IMR-90 (cell line): ENCODE results near the gene PTGDR2.

Source experiments
- BHLHE40 ChIP-seq: fragments of 150-350 bp; IDR thresholded peaks from 2 replicates; pipeline ENCODE4 v1.6.1; 2016; ENCODE audit warnings: mild to moderate bottlenecking, low read depth, low read length
- CEBPB ChIP-seq: IDR thresholded peaks from 2 replicates; pipeline ENCODE4 v1.6.1; 2012; ENCODE audit warnings: low read depth, low read length, improper control_type of control experiment
- FOS ChIP-seq: fragments of 150-350 bp; IDR thresholded peaks from 2 replicates; pipeline ENCODE4 v1.6.1; 2016; ENCODE audit warnings: low read depth, low read length
- MAFK ChIP-seq: IDR thresholded peaks from 2 replicates; pipeline ENCODE4 v1.6.1; 2012; ENCODE audit warnings: low read depth, low read length, improper control_type of control experiment
- MXI1 ChIP-seq: IDR thresholded peaks from 2 replicates; pipeline ENCODE4 v1.6.1; 2012; ENCODE audit warnings: low read depth, mild to moderate bottlenecking, low read length, moderate library complexity, borderline replicate concordance
- POLR2A ChIP-seq: IDR thresholded peaks from 2 replicates; pipeline ENCODE4 v1.6.1; 2012; ENCODE audit warnings: mild to moderate bottlenecking, low read depth, low read length
- RAD21 ChIP-seq: IDR thresholded peaks from 2 replicates; pipeline ENCODE4 v1.6.1; 2012; ENCODE audit warnings: low read length, improper control_type of control experiment
- RCOR1 ChIP-seq: IDR thresholded peaks from 2 replicates; pipeline ENCODE4 v1.6.1; 2012; ENCODE audit warnings: mild to moderate bottlenecking, low read length, improper control_type of control experiment; ENCODE audit not compliant: insufficient replicate concordance
- RFX5 ChIP-seq: IDR thresholded peaks from 2 replicates; pipeline ENCODE4 v1.8.0; 2012; ENCODE audit warnings: low read depth, mild to moderate bottlenecking, low read length, moderate library complexity
- SMC3 ChIP-seq: fragments of 150-350 bp; IDR thresholded peaks from 2 replicates; pipeline ENCODE4 v1.6.1; 2016; ENCODE audit warnings: low read depth, mild to moderate bottlenecking, antibody characterized with exemption, low read length, moderate library complexity
- TF ChIP-seq, protein P1 (sequence below): conservative IDR thresholded peaks from 2 replicates; pipeline ENCODE4 v1.5.1; 2012; ENCODE audit warnings: mild to moderate bottlenecking, low read depth, low read length, improper control_type of control experiment
- TF ChIP-seq, protein P2 (sequence below): fragments of 150-350 bp; IDR thresholded peaks from 2 replicates; pipeline ENCODE4 v1.6.1; 2016; ENCODE audit warnings: low read depth, mild to moderate bottlenecking, low read length, moderate library complexity, borderline replicate concordance

GRCh38 chr11:60862171-60862570, 6.4 kb upstream of the PTGDR2 start:
- TF ChIP-seq, protein P1, sequence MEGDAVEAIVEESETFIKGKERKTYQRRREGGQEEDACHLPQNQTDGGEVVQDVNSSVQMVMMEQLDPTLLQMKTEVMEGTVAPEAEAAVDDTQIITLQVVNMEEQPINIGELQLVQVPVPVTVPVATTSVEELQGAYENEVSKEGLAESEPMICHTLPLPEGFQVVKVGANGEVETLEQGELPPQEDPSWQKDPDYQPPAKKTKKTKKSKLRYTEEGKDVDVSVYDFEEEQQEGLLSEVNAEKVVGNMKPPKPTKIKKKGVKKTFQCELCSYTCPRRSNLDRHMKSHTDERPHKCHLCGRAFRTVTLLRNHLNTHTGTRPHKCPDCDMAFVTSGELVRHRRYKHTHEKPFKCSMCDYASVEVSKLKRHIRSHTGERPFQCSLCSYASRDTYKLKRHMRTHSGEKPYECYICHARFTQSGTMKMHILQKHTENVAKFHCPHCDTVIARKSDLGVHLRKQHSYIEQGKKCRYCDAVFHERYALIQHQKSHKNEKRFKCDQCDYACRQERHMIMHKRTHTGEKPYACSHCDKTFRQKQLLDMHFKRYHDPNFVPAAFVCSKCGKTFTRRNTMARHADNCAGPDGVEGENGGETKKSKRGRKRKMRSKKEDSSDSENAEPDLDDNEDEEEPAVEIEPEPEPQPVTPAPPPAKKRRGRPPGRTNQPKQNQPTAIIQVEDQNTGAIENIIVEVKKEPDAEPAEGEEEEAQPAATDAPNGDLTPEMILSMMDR: no peak
- TF ChIP-seq CEBPB: no peak
- TF ChIP-seq POLR2A: no peak
- TF ChIP-seq SMC3: no peak
- no peak for TF ChIP-seq MAFK
- TF ChIP-seq MXI1: no peak
- TF ChIP-seq, protein P2, sequence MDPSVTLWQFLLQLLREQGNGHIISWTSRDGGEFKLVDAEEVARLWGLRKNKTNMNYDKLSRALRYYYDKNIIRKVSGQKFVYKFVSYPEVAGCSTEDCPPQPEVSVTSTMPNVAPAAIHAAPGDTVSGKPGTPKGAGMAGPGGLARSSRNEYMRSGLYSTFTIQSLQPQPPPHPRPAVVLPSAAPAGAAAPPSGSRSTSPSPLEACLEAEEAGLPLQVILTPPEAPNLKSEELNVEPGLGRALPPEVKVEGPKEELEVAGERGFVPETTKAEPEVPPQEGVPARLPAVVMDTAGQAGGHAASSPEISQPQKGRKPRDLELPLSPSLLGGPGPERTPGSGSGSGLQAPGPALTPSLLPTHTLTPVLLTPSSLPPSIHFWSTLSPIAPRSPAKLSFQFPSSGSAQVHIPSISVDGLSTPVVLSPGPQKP: no peak
- TF ChIP-seq RAD21: no peak
- no peak for TF ChIP-seq FOS
- no peak for TF ChIP-seq RFX5
- TF ChIP-seq RCOR1: no peak
- TF ChIP-seq BHLHE40: no peak
